HG03066 (cell line): ENCODE results near the gene CGB1.
A peak's percentile ranks its signal among the peaks of the same experiment; 100 is the strongest.
"Not testable (repeated sequence)": the region's sequence is repeated elsewhere in the genome, so short reads cannot be mapped to it uniquely, and the experiment has no call there.

Experiments
- ATAC-seq: cut with Tn5 transposase; IDR thresholded peaks from one replicate; pipeline ENCODE4 v1.9.1; 2021; ENCODE audit warnings: low read depth; ENCODE audit not compliant: unreplicated experiment

CGB1 gene

GRCh38 chr19:49036815-49037214 lies at the start of gene CGB1:
TSS of gene CGB1 (minus strand) at chr19:49036895. CDS start at chr19:49036711, 184 bp downstream.
- ATAC-seq = not testable (repeated sequence)

- no peak for ATAC-seq
Measured at GRCh38 chr19:49086296-49086695, 49.6 kb upstream of the CGB1 start.

- ATAC-seq = no peak
Measured at GRCh38 chr19:49085868-49086232, 49.2 kb upstream of the CGB1 start.

- peak; percentile 69 for ATAC-seq
Measured at GRCh38 chr19:49085020-49085867, 48.5 kb upstream of the CGB1 start, which contains the start of gene SNRNP70. TSS of gene SNRNP70 (plus strand) at chr19:49085451. CDS start at chr19:49086415, 964 bp downstream.

GRCh38 chr19:49084206-49085019 lies 47.7 kb upstream of the CGB1 start:
- ATAC-seq = no peak

- ATAC-seq = no peak
Measured at GRCh38 chr19:49081273-49081672, 44.6 kb upstream of the CGB1 start.

GRCh38 chr19:49080392-49080791 lies 43.7 kb upstream of the CGB1 start:
- ATAC-seq = no peak

GRCh38 chr19:49074869-49075268 lies 38.2 kb upstream of the CGB1 start:
- not testable (repeated sequence) for ATAC-seq

- no peak for ATAC-seq
Measured at GRCh38 chr19:49073514-49074378, 37.1 kb upstream of the CGB1 start.

- ATAC-seq = no peak
Measured at GRCh38 chr19:49071860-49072547, 35.3 kb upstream of the CGB1 start.

- ATAC-seq = no peak
Measured at GRCh38 chr19:49070416-49070815, 33.7 kb upstream of the CGB1 start.

GRCh38 chr19:49069026-49069425 lies 32.3 kb upstream of the CGB1 start:
- ATAC-seq = no peak

GRCh38 chr19:49067554-49067953 lies 30.9 kb upstream of the CGB1 start:
- no peak for ATAC-seq

GRCh38 chr19:49065905-49066512 lies 29.3 kb upstream of the CGB1 start:
- ATAC-seq = no peak

GRCh38 chr19:49064768-49065611 lies 28.3 kb upstream of the CGB1 start, which contains the start of gene NTF4:
TSS of gene NTF4 (minus strand) at chr19:49064818. CDS start at chr19:49061997, 2,821 bp downstream.
- no peak for ATAC-seq

GRCh38 chr19:49064029-49064629 lies 27.4 kb upstream of the CGB1 start:
- no peak for ATAC-seq

GRCh38 chr19:49061445-49061844 lies 24.8 kb upstream of the CGB1 start:
- no peak for ATAC-seq

- no peak for ATAC-seq
Measured at GRCh38 chr19:49061000-49061399, 24.3 kb upstream of the CGB1 start.
